Loucy (cell line): ENCODE data around the gene NGFR.

ENCODE experiments used
- EZH2phosphoT487 ChIP-seq: fragments of 200-600 bp; IDR thresholded peaks from 2 replicates; pipeline ENCODE4 v1.6.1; 2018; ENCODE audit warnings: antibody characterized with exemption, mild to moderate bottlenecking, moderate library complexity, borderline replicate concordance
- TF ChIP-seq, protein P1 (sequence below): fragments of 200-600 bp; sonication (generic); conservative IDR thresholded peaks from 2 replicates; pipeline ENCODE4 v1.5.1; 2014; ENCODE audit warnings: mild to moderate bottlenecking, antibody characterized with exemption, low read length

GRCh38 chr17:49524473-49525359, 29.6 kb downstream of the NGFR start:
- TF ChIP-seq, protein P1, sequence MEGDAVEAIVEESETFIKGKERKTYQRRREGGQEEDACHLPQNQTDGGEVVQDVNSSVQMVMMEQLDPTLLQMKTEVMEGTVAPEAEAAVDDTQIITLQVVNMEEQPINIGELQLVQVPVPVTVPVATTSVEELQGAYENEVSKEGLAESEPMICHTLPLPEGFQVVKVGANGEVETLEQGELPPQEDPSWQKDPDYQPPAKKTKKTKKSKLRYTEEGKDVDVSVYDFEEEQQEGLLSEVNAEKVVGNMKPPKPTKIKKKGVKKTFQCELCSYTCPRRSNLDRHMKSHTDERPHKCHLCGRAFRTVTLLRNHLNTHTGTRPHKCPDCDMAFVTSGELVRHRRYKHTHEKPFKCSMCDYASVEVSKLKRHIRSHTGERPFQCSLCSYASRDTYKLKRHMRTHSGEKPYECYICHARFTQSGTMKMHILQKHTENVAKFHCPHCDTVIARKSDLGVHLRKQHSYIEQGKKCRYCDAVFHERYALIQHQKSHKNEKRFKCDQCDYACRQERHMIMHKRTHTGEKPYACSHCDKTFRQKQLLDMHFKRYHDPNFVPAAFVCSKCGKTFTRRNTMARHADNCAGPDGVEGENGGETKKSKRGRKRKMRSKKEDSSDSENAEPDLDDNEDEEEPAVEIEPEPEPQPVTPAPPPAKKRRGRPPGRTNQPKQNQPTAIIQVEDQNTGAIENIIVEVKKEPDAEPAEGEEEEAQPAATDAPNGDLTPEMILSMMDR, result no peak
- TF ChIP-seq EZH2phosphoT487, result no peak
